Measurements from ENCODE around the gene CRIP2.

Gene CRIP2

DNA sequence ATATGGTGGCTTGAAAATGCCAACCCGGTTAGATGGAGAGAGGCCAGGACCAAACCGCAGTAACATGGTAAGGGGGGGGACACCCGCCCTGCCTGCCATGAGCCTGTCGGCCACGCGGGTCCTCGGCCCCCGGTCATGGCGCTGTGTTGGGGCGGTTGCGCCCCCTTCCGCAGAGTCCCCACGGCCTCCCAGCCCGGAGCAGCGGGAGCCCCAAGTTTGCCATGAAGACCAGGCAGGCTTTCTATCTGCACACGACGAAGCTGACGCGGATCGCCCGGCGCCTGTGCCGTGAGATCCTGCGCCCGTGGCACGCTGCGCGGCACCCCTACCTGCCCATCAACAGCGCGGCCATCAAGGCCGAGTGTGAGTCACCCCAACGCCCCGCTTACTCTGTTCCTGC, 10.1 kb upstream of the CRIP2 start:
- peaks cover 9% of the 10 kb centered on the region for H3K36me3 Mint-ChIP-seq
- DNase-seq (ENCODE audit: low spot score in 2 of 2) = no peak
- no peaks in the 10 kb centered on the region for H3K27me3 Mint-ChIP-seq
- no peak overlapping the region for H3K4me3 Mint-ChIP-seq
- no peaks in the 10 kb centered on the region for H3K4me1 Mint-ChIP-seq
- no peak for ATAC-seq (ENCODE audit: low read depth)
- no peaks in the 10 kb centered on the region for H3K9me3 Mint-ChIP-seq
- no peak overlapping the region for H3K27ac Mint-ChIP-seq

DNA sequence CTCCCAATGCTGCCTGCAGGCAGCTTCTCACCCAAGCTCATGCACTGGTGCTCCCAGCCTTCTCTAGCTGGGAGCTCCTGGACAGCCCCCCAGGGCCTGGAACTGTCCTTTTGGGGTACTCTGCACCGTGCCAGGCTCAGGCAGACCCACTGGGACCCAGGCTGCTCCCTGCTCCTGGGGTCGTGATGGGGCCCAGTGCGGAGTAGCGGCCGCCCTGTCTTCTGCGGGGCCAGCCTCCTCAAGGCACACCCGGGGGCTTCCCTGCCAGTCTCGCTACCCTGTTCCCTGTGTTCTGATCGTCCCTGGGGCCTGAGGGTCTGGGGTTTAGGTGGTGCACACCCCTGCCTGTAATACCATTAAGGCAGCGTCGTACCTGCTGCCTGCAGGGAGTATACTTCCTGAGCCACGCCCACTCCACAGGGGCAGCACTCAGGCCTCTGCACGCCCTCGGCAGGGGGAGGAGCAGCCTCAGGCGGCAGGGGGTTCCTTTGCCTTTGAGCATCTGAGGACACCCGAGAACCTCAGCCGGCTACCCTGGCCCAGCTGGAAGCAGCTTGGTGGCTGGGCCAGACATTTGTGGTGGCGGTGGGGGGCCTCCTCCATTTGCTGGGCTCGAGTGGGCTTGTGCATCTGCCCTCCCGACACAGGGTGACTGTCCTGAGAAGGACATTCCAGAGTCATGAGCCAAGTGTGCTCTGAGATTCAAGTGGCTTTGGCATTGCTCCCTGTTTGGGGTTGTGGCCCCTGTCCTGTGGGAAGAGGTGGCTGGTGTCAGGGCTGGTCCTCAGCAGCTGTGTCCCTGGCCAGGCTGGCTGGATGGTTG, 9.2 kb upstream of the CRIP2 start:
- H3K4me3 Mint-ChIP-seq = no peak overlapping the region
- no peaks in the 10 kb centered on the region for H3K9me3 Mint-ChIP-seq
- H3K27me3 Mint-ChIP-seq = no peaks in the 10 kb centered on the region
- H3K27ac Mint-ChIP-seq = no peak overlapping the region
- ATAC-seq (ENCODE audit: low read depth) (no peak), DNase-seq (ENCODE audit: low spot score in 2 of 2) (no peak)
- H3K4me1 Mint-ChIP-seq = no peaks in the 10 kb centered on the region
- peaks cover 9% of the 10 kb centered on the region for H3K36me3 Mint-ChIP-seq

- Mint-ChIP-seq H3K9me3 (no peaks in the 10 kb centered on the region), H3K4me1 (no peaks in the 10 kb centered on the region), H3K27me3 (no peaks in the 10 kb centered on the region), H3K4me3 (no peak overlapping the region), H3K36me3 (peaks cover 8% of the 10 kb centered on the region), H3K27ac (no peak overlapping the region)
- DNase-seq (ENCODE audit: low spot score in 2 of 2) = no peak
- no peak for ATAC-seq (ENCODE audit: low read depth)
Observed at GRCh38 chr14:105466531-105467248, 7.9 kb upstream of the CRIP2 start.

DNA sequence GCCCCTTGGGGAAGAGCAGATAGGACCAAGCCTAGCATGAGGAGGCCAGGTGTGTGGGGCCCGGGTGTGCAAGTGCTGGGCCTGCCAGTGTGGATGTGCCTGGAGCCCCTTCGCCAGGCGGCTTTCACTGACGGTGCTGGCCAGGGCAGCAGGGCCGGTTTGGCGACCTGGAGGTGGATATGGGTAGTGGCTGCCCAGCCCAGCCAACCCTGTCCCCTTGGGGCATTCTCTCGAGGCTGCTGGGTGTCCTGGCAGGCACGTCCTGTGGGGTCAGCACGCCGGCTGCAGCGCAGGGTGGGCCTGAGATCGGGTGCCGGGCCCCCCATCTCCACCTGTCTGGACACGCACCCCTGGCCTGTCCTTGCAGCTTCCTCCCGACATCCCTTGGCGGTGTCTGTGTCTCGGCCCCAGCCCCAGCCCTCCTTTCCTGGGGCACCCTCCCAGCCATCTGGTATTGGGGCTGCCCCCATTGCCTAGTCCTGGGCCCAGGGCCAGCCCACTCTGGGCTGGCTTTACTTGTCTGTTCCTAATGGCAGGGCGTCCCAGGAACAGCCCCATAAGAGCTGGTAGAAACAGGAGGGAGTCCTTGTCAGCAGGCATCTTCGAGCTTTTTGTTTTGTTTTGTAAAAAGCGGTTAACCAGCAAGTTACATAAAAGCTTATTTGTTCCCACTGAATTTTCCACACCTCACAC, 7.2 kb upstream of the CRIP2 start:
- no peak overlapping the region for H3K27ac Mint-ChIP-seq
- DNase-seq (ENCODE audit: low spot score in 2 of 2) = no peak

GRCh38 chr14:105467942-105468471, 6.6 kb upstream of the CRIP2 start:
- H3K9me3 Mint-ChIP-seq = no peaks in the 10 kb centered on the region
- ATAC-seq (ENCODE audit: low read depth) (no peak), DNase-seq (ENCODE audit: low spot score in 2 of 2) (no peak)
- no peak overlapping the region for H3K4me3 Mint-ChIP-seq
- no peaks in the 10 kb centered on the region for H3K27me3 Mint-ChIP-seq
- no peak overlapping the region for H3K27ac Mint-ChIP-seq
- peaks cover 2% of the 10 kb centered on the region for H3K4me1 Mint-ChIP-seq
- peaks cover 6% of the 10 kb centered on the region for H3K36me3 Mint-ChIP-seq

More for the DNA sequence above, 7.2 kb upstream of the CRIP2 start:
- no peaks in the 10 kb centered on the region for H3K9me3 Mint-ChIP-seq
- H3K4me3 Mint-ChIP-seq = no peak overlapping the region
- no peaks in the 10 kb centered on the region for H3K27me3 Mint-ChIP-seq
- peaks cover 8% of the 10 kb centered on the region for H3K36me3 Mint-ChIP-seq
- peaks cover 2% of the 10 kb centered on the region for H3K4me1 Mint-ChIP-seq
- no peak for ATAC-seq (ENCODE audit: low read depth)

DNA sequence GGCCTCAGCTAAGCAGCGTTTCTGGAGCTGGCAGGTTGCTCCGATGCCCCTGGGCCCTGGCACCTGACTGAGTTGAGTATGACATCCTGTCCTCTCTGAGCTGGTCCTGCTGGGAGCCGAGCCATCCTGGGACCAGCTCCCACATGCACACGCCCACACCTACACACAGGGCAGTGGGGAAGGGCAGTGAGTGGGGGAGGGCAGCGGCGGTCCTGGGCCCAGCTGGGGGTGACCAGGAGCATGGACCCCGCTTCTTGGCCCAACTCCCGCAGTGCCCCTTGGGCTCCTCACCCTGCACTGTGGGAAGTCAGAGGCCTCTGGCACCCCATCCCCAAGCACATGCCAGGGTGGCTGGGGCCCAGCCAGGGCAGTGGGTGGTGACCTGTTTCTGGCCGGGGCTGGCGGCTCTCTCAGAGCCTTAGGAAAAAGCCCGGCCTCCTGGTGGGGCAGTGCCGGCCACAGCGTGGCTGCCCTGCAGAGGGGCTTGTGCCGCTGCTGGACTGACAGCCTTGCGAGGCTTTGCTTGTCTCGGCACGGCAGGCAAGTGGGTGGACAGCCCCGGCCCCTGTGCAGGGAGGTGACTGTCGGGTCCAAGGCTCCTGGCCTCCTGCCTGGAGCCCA, 5.9 kb upstream of the CRIP2 start:
- Mint-ChIP-seq H3K4me3 (no peak overlapping the region), H3K27ac (no peak overlapping the region), H3K4me1 (peaks cover 5% of the 10 kb centered on the region), H3K27me3 (no peaks in the 10 kb centered on the region), H3K9me3 (no peaks in the 10 kb centered on the region), H3K36me3 (peaks cover 5% of the 10 kb centered on the region)
- DNase-seq (ENCODE audit: low spot score in 2 of 2) (no peak), ATAC-seq (ENCODE audit: low read depth) (no peak)

- ATAC-seq (ENCODE audit: low read depth) = no peak
- no peak overlapping the region for H3K27ac Mint-ChIP-seq
- H3K4me3 Mint-ChIP-seq = no peak overlapping the region
- peaks cover 5% of the 10 kb centered on the region for H3K4me1 Mint-ChIP-seq
- no peaks in the 10 kb centered on the region for H3K9me3 Mint-ChIP-seq
- H3K27me3 Mint-ChIP-seq = no peaks in the 10 kb centered on the region
- no peak for DNase-seq (ENCODE audit: low spot score in 2 of 2)
- peaks cover 3% of the 10 kb centered on the region for H3K36me3 Mint-ChIP-seq
Observed at GRCh38 chr14:105469456-105470349, 4.9 kb upstream of the CRIP2 start.

DNA sequence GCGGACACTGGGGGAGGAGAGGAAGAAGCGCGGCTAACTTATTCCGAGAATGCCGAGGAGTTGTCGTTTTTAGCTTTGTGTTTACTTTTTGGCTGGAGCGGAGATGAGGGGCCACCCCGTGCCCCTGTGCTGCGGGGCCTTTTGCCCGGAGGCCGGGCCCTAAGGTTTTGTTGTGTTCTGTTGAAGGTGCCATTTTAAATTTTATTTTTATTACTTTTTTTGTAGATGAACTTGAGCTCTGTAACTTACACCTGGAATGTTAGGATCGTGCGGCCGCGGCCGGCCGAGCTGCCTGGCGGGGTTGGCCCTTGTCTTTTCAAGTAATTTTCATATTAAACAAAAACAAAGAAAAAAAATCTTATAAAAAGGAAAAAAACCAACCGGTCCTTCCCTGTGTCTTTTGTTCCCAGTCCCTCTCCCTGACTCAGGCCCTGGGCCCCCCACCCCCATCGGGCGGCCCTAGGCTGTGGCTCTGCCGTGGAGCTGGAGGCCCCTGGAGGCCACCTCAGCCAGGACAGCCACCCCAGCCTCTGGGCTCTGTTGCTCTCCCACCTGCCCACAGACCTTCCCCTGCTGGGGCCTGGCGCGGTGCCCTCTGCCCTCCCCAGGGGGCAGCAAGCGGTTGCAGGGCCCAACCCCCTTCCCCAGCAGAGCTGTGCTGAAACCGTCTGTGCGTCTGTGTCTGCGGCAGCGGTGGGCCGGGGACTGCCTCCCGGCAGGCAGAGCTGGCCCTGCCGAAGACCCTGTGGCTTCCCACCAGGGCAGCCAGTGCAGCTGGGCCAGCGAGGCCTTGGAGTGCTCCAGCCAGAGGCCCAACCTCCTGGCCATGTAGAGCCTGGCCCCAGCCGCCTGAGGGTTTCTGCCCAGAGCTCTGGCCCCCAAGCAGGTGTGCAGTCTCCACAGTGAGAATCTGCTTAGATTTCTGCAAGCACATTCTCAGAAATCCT, 4.0 kb upstream of the CRIP2 start:
- ATAC-seq (ENCODE audit: low read depth) = no peak
- Mint-ChIP-seq H3K4me1 (peaks cover 5% of the 10 kb centered on the region), H3K9me3 (no peaks in the 10 kb centered on the region), H3K36me3 (peaks cover 1% of the 10 kb centered on the region), H3K27ac (no peak overlapping the region), H3K4me3 (no peak overlapping the region), H3K27me3 (no peaks in the 10 kb centered on the region)
- no peak for DNase-seq (ENCODE audit: low spot score in 2 of 2)

GRCh38 chr14:105471297-105471821, 3.3 kb upstream of the CRIP2 start:
- H3K4me1 Mint-ChIP-seq = peaks cover 5% of the 10 kb centered on the region
- DNase-seq (ENCODE audit: low spot score in 2 of 2) (no peak), ATAC-seq (ENCODE audit: low read depth) (no peak)
- peaks cover 1% of the 10 kb centered on the region for H3K36me3 Mint-ChIP-seq
- H3K27ac Mint-ChIP-seq = no peak overlapping the region
- no peaks in the 10 kb centered on the region for H3K9me3 Mint-ChIP-seq
- no peak overlapping the region for H3K4me3 Mint-ChIP-seq
- no peaks in the 10 kb centered on the region for H3K27me3 Mint-ChIP-seq

DNA sequence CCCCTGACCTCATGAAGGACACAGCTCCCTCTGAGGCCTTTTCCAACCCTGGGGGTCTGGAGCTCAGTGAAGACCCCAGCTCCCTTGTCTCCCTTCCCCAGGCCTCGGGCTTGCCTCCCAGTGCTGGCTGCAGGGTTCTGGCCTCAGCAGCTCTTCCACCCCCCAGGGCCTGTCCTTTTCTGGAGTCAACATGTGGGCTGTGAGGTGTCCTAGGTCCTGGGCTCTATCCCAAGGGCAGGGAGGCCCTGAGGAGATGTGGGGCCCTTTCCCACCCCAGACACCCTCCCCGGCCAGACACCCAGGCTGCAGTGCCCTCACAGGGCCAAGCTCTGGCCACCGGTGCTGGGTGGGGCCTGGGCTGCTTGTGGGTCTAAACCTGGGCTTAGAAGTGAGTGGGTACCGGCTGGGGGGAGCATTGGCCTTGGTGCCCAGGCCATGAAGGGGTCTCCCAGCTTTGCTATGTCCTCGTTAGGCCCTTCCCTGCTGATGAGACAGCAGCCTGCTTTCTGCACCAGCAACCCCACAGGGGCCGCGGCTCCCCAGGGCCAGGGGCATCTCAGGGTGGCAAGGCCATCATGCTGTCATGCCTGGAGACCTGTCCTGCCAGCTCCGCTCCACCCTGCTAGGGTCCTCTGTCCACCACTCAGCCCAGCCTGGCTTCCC, 2.7 kb upstream of the CRIP2 start:
- no peak overlapping the region for H3K27ac Mint-ChIP-seq
- no peak for DNase-seq (ENCODE audit: low spot score in 2 of 2)
- H3K9me3 Mint-ChIP-seq = no peaks in the 10 kb centered on the region
- no peaks in the 10 kb centered on the region for H3K27me3 Mint-ChIP-seq
- no peak overlapping the region for H3K4me3 Mint-ChIP-seq
- no peak for ATAC-seq (ENCODE audit: low read depth)
- H3K36me3 Mint-ChIP-seq = peaks cover 1% of the 10 kb centered on the region
- peaks cover 5% of the 10 kb centered on the region for H3K4me1 Mint-ChIP-seq

DNA sequence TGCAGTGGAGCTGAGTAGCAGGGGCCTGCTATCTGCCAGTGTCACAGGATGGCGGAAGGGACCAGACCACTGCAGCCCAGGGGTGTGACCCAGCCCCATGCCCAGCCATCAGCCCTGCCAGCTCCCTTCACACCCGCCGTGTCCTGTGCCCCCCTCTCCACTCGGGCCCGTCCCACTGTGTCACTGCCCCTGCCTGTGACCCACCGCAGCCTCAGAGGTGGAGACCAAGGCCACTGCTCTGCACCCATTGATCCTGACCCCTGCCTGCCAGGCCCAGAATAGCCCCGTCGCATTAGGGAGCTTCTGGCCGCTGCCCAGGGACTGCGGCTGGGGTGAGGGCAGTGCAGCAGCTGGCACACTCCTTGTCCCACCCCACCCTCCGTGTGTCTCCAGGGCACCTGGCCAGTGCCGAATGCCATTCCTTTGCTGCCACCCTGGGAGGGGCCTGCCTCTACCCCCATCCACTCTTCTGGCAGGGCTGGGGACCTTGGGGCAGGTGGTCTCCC, 2.1 kb upstream of the CRIP2 start:
- Mint-ChIP-seq H3K27me3 (no peaks in the 10 kb centered on the region), H3K4me3 (no peak overlapping the region), H3K4me1 (peaks cover 11% of the 10 kb centered on the region), H3K27ac (no peak overlapping the region), H3K36me3 (peaks cover 5% of the 10 kb centered on the region), H3K9me3 (peaks cover 3% of the 10 kb centered on the region)
- no peak for ATAC-seq (ENCODE audit: low read depth)
- DNase-seq (ENCODE audit: low spot score in 2 of 2) = no peak
